SK-N-SH treated with all-trans-retinoic acid at 6 μM for 48 hours (cell line): ENCODE measurements around the gene ANO10.

Source experiments
- ATAC-seq: fragments of 200-7000 bp; cut with Tn5 transposase; 3 replicates; pipeline ENCODE4 v1.9.1; 2020; ENCODE audit warnings: mild to moderate bottlenecking, moderate library complexity
- ARNTL ChIP-seq: fragments of 450-650 bp; formaldehyde crosslinking; IDR thresholded peaks from 2 replicates; pipeline ENCODE4 v1.5.0; 2020; ENCODE audit warnings: low read depth, mild to moderate bottlenecking, moderate library complexity, borderline replicate concordance
- BACH2 ChIP-seq: fragments of 250-450 bp; sonication (Bioruptor Pico); IDR thresholded peaks from 2 replicates; pipeline ENCODE4 v1.9.0; 2021; ENCODE audit warnings: mild to moderate bottlenecking, borderline replicate concordance
- CREB5 ChIP-seq: fragments of 250-450 bp; sonication (Bioruptor Pico); IDR thresholded peaks from 2 replicates; pipeline ENCODE4 v1.5.1; 2020; ENCODE audit warnings: low read depth, mild to moderate bottlenecking, moderate library complexity
- CSDC2 ChIP-seq: fragments of 250-450 bp; sonication (Bioruptor Pico); IDR thresholded peaks from 2 replicates; pipeline ENCODE4 v1.5.0; 2020; ENCODE audit warnings: mild to moderate bottlenecking, moderate library complexity
- CSRNP3 ChIP-seq: fragments of 250-450 bp; sonication (Bioruptor Pico); IDR thresholded peaks from 2 replicates; pipeline ENCODE4 v1.5.1; 2021; ENCODE audit warnings: mild to moderate bottlenecking, moderate library complexity
- ESRRG ChIP-seq: fragments of 250-450 bp; sonication (Bioruptor Pico); IDR thresholded peaks from 2 replicates; pipeline ENCODE4 v1.6.1; 2021; ENCODE audit warnings: mild to moderate bottlenecking
- GLIS3 ChIP-seq: fragments of 250-450 bp; sonication (Bioruptor Pico); IDR thresholded peaks from 2 replicates; pipeline ENCODE4 v1.5.0; 2020; ENCODE audit warnings: mild to moderate bottlenecking, moderate library complexity
- ISL1 ChIP-seq: fragments of 250-450 bp; sonication (Bioruptor Pico); IDR thresholded peaks from 2 replicates; pipeline ENCODE4 v2.1.2; 2022; ENCODE audit warnings: mild to moderate bottlenecking, moderate library complexity
- OSR1 ChIP-seq: fragments of 250-450 bp; sonication (Bioruptor Pico); IDR thresholded peaks from 2 replicates; pipeline ENCODE4 v1.8.0; 2022; ENCODE audit warnings: moderate library complexity, mild to moderate bottlenecking, inconsistent platforms
- PATZ1 ChIP-seq: fragments of 250-450 bp; sonication (Bioruptor Pico); IDR thresholded peaks from 2 replicates; pipeline ENCODE4 v1.8.0; 2020; ENCODE audit warnings: mild to moderate bottlenecking, moderate library complexity, borderline replicate concordance
- POU6F1 ChIP-seq: fragments of 250-450 bp; sonication (Bioruptor Pico); IDR thresholded peaks from 2 replicates; pipeline ENCODE4 v1.8.0; 2021; ENCODE audit warnings: low read depth, mild to moderate bottlenecking, moderate library complexity, borderline replicate concordance
- PPARA ChIP-seq: fragments of 250-450 bp; sonication (Bioruptor Pico); IDR thresholded peaks from 2 replicates; pipeline ENCODE4 v1.5.0; 2020; ENCODE audit warnings: mild to moderate bottlenecking, borderline replicate concordance
- SNAI2 ChIP-seq: fragments of 250-450 bp; sonication (Bioruptor Pico); IDR thresholded peaks from 2 replicates; pipeline ENCODE4 v1.5.0; 2020; ENCODE audit warnings: mild to moderate bottlenecking, moderate library complexity
- TOX ChIP-seq: fragments of 250-450 bp; sonication (Bioruptor Pico); IDR thresholded peaks from 2 replicates; pipeline ENCODE4 v1.8.0; 2021; ENCODE audit warnings: mild to moderate bottlenecking, moderate library complexity, borderline replicate concordance
- TSHZ2 ChIP-seq: fragments of 250-450 bp; sonication (Bioruptor Pico); IDR thresholded peaks from 2 replicates; pipeline ENCODE4 v1.5.0; 2020; ENCODE audit warnings: mild to moderate bottlenecking, moderate library complexity
- ZC3H10 ChIP-seq: fragments of 250-450 bp; sonication (Bioruptor Pico); IDR thresholded peaks from 2 replicates; pipeline ENCODE4 v1.5.1; 2021; ENCODE audit warnings: mild to moderate bottlenecking, moderate library complexity
- ZFP3 ChIP-seq: fragments of 250-450 bp; sonication (Bioruptor Pico); IDR thresholded peaks from 2 replicates; pipeline ENCODE4 v1.5.0; 2020; ENCODE audit warnings: mild to moderate bottlenecking, moderate library complexity
- ZFP30 ChIP-seq: fragments of 450-650 bp; formaldehyde crosslinking; IDR thresholded peaks from 2 replicates; pipeline ENCODE4 v1.5.0; 2022; ENCODE audit warnings: mild to moderate bottlenecking, moderate library complexity
- ZNF70 ChIP-seq: fragments of 450-650 bp; formaldehyde crosslinking; IDR thresholded peaks from 2 replicates; pipeline ENCODE4 v1.5.0; 2020; ENCODE audit warnings: mild to moderate bottlenecking, moderate library complexity
- ZNF8 ChIP-seq: fragments of 450-650 bp; formaldehyde crosslinking; IDR thresholded peaks from 2 replicates; pipeline ENCODE4 v1.5.0; 2020; ENCODE audit warnings: mild to moderate bottlenecking, moderate library complexity

The ANO10 gene

GRCh38 chr3:43370293-43370980 is 251.4 kb downstream of the ANO10 start:
- TF ChIP-seq ESRRG (CRISPR knock-in tag) (no peak), CSDC2 (CRISPR knock-in tag) (no peak), BACH2 (CRISPR knock-in tag) (no peak), ZFP3 (CRISPR knock-in tag) (no peak), GLIS3 (CRISPR knock-in tag) (no peak), POU6F1 (CRISPR knock-in tag) (no peak), SNAI2 (no peak), ARNTL (CRISPR knock-in tag) (no peak)
- no peak for ATAC-seq

GRCh38 chr3:43369404-43370292 is 252.2 kb downstream of the ANO10 start:
- no peak for ATAC-seq
- TF ChIP-seq SNAI2: no peak
- TF ChIP-seq OSR1: no peak
- no peak for TF ChIP-seq ZNF70 (CRISPR knock-in tag)
- no peak for TF ChIP-seq PATZ1 (CRISPR knock-in tag)
- no peak for TF ChIP-seq CREB5 (CRISPR knock-in tag)
- no peak for TF ChIP-seq ZFP30 (CRISPR knock-in tag)
- no peak for TF ChIP-seq CSRNP3
- TF ChIP-seq CSDC2 (CRISPR knock-in tag): no peak
- no peak for TF ChIP-seq ZC3H10 (CRISPR knock-in tag)
- no peak for TF ChIP-seq TSHZ2 (CRISPR knock-in tag)
- TF ChIP-seq TOX: no peak
- TF ChIP-seq GLIS3 (CRISPR knock-in tag): no peak
- no peak for TF ChIP-seq ZFP3 (CRISPR knock-in tag)
- TF ChIP-seq ESRRG (CRISPR knock-in tag): no peak
- TF ChIP-seq BACH2 (CRISPR knock-in tag): no peak
- TF ChIP-seq ISL1: no peak
- TF ChIP-seq, all 23 proteins: peak for 0

GRCh38 chr3:43366885-43367284 is 254.9 kb downstream of the ANO10 start:
- no peak for ATAC-seq
- no peak for TF ChIP-seq PPARA
- TF ChIP-seq CSRNP3: no peak
- TF ChIP-seq TOX: no peak
- TF ChIP-seq ZNF8 (CRISPR knock-in tag): no peak
- TF ChIP-seq ISL1: no peak
- no peak for TF ChIP-seq ZFP30 (CRISPR knock-in tag)
- no peak for TF ChIP-seq TSHZ2 (CRISPR knock-in tag)
- no peak for TF ChIP-seq CSDC2 (CRISPR knock-in tag)
- no peak for TF ChIP-seq ZFP3 (CRISPR knock-in tag)
- TF ChIP-seq ZC3H10 (CRISPR knock-in tag): no peak
- TF ChIP-seq GLIS3 (CRISPR knock-in tag): no peak
